Measurements from ENCODE around the gene RNF152.

GRCh38 chr18:61855449-61856378 is 37.1 kb downstream of the RNF152 start:
- TF ChIP-seq CTCF (IDR thresholded peaks at IDR 0.05) (no peak), POLR2A (IDR thresholded peaks at IDR 0.05; ENCODE audit: low read depth) (no peak)
